Gastroesophageal sphincter (tissue), 4 donors: ENCODE results near the gene LDLRAD4. TPM values are rescaled to one million over a fixed set of nuclear protein-coding genes. Genes with fewer than 3 reads are reported as not detected.

Experiments used
- ATAC-seq: fragments of 150-250 bp; one replicate; pipeline ENCODE4 v1.9.1; 2016; ENCODE audit warnings: mild to moderate bottlenecking, moderate library complexity
- H3K27ac ChIP-seq, 4 donors: fragments of 200-600 bp; sonication (generic) in 3 of 4; 1 replicate in 3 of 4; 2 replicates in 1 of 4; pipeline ENCODE4 v1.5.1; 2016 to 2019
- H3K27me3 ChIP-seq: fragments of 200-600 bp; sonication (generic); one replicate; pipeline ENCODE4 v1.5.1; 2019
- H3K36me3 ChIP-seq, 2 donors: fragments of 200-600 bp; sonication (generic); one replicate each; pipeline ENCODE4 v1.5.1; 2019; ENCODE audit warnings: control low read depth in 1 of 2
- H3K4me1 ChIP-seq, 3 donors: fragments of 200-600 bp; sonication (generic); 1 replicate in 2 of 3; 2 replicates in 1 of 3; pipeline ENCODE4 v1.5.1; 2016 to 2019; ENCODE audit warnings: control low read depth in 2 of 3
- H3K4me3 ChIP-seq, 2 donors: fragments of 200-600 bp; sonication (generic); one replicate each; pipeline ENCODE4 v1.5.1; 2019; ENCODE audit warnings: mild to moderate bottlenecking in 1 of 2, moderate library complexity in 1 of 2
- H3K9me3 ChIP-seq, 3 donors: fragments of 200-600 bp; sonication (generic); one replicate each; pipeline ENCODE4 v1.5.1; 2017 to 2019; ENCODE audit warnings: control low read depth in 2 of 3
- EP300 ChIP-seq: sonication (generic); formaldehyde crosslinking; IDR thresholded peaks from one replicate; pipeline ENCODE4 v1.6.1; 2017; ENCODE audit warnings: antibody characterized with exemption, mild to moderate bottlenecking
- POLR2A ChIP-seq, 2 donors: fragments of 450-650 bp; IDR thresholded peaks; one replicate each; pipeline ENCODE4 v1.6.1; 2017; ENCODE audit warnings: antibody characterized with exemption in 2 of 2, mild to moderate bottlenecking in 2 of 2, moderate library complexity in 1 of 2
- POLR2AphosphoS5 ChIP-seq: sonication (generic); formaldehyde crosslinking; IDR thresholded peaks from one replicate; pipeline ENCODE4 v1.6.1; 2017; ENCODE audit warnings: antibody characterized with exemption
- WGBS, 2 donors: methylation state at CpG; one replicate each; pipeline ENCODE4 v1.1.5; 2018; ENCODE audit warnings: low coverage in 1 of 2; 5-methylcytosine and 5-hydroxymethylcytosine counted together
- total RNA-seq, 4 donors: library from RNA; depleted of rRNA; stranded (reverse); fragments of >200 nt; gene quantifications; one replicate each; pipeline ENCODE4 v1.1.0, GENCODE V29; 2016
- TF ChIP-seq, protein P1 (sequence below), 4 experiments: fragments of 200-600 bp in 2 of 4; fragments of 450-650 bp in 2 of 4; sonication (generic) in 1 of 4; IDR thresholded peaks; one replicate each; pipeline ENCODE4 v1.5.1; 2017 to 2019; ENCODE audit warnings: antibody characterized with exemption in 4 of 4, mild to moderate bottlenecking in 2 of 4, moderate library complexity in 2 of 4

LDLRAD4 gene
- total RNA-seq, 4 donors from 2014 or later, result 28.1 to 85.9 (median 55.2) TPM

DNA sequence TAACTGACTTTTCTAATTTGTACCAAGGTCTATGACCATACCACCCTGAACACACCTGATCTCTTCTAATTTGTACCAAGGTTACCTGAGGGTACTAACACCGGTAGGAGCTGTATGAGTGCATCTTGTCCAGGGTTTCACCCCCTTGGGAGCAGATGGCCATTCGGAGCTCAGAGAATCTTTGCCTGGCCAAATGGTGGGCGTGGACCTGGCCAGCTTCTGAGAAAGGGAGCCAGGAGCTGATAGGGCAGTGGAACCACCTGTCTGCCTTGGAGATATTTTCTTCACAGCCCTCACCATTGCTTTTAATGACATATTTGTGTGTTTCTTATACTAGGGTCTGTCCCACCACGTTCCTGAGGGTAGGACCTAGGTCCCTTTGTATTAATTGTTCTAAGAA lies 188.9 kb downstream of the LDLRAD4 start:
- Histone ChIP-seq H3K27me3 (no peaks in the 10 kb centered on the region), H3K36me3 (peaks cover 0 to 9% of the 10 kb centered on the region in 2 donors), H3K4me1 (no peaks in the 10 kb centered on the region), H3K27ac (no peak overlapping the region), H3K4me3 (no peak overlapping the region), H3K9me3 (peaks cover 0 to 3% (median 0%) of the 10 kb centered on the region in 3 donors)
- WGBS, 2 donors, result 87% methylated on average over 3 of the region's 4 CpGs; no CpG with 5 or more reads in 1 of the 2 donors
- no peak for ATAC-seq
- TF ChIP-seq, protein P1, sequence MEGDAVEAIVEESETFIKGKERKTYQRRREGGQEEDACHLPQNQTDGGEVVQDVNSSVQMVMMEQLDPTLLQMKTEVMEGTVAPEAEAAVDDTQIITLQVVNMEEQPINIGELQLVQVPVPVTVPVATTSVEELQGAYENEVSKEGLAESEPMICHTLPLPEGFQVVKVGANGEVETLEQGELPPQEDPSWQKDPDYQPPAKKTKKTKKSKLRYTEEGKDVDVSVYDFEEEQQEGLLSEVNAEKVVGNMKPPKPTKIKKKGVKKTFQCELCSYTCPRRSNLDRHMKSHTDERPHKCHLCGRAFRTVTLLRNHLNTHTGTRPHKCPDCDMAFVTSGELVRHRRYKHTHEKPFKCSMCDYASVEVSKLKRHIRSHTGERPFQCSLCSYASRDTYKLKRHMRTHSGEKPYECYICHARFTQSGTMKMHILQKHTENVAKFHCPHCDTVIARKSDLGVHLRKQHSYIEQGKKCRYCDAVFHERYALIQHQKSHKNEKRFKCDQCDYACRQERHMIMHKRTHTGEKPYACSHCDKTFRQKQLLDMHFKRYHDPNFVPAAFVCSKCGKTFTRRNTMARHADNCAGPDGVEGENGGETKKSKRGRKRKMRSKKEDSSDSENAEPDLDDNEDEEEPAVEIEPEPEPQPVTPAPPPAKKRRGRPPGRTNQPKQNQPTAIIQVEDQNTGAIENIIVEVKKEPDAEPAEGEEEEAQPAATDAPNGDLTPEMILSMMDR (IDR thresholded peaks at IDR 0.05), result no peak
- TF ChIP-seq EP300 (no peak), POLR2A (IDR thresholded peaks at IDR 0.05) (no peak), POLR2AphosphoS5 (no peak)

DNA sequence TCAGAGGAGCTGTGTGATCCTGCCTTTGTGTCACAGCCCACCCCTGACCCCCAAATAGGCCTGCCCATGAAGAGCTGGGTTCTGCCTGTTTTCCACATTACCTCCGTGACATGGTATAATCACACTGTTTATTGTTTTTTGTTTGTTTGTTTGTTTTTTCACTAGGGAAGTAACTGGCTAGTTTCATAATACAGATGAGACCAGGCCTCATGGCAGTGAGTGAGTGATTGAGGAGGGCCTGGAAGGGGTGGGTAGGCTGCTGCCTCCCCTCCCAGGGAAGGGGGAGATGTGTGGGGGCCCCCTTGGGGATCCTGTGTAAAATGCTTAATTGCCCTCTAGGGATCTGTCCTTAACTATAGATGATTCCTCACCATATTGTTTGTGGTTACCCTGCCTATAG lies 190.5 kb downstream of the LDLRAD4 start:
- no peak for ATAC-seq
- no peak overlapping the region for H3K4me3 ChIP-seq
- H3K36me3 ChIP-seq, result peaks cover 0 to 16% of the 10 kb centered on the region in 2 donors
- no peak overlapping the region for H3K27ac ChIP-seq
- peaks cover 0 to 3% (median 0%) of the 10 kb centered on the region in 3 donors for H3K9me3 ChIP-seq
- TF ChIP-seq POLR2AphosphoS5 (no peak), EP300 (no peak), POLR2A (IDR thresholded peaks at IDR 0.05) (no peak)
- TF ChIP-seq, protein P1 (IDR thresholded peaks at IDR 0.05), result no peak
- 100% methylated on average over 1 of the region's 1 CpG for WGBS, 2 donors
- no peaks in the 10 kb centered on the region for H3K27me3 ChIP-seq
- no peaks in the 10 kb centered on the region for H3K4me1 ChIP-seq

DNA sequence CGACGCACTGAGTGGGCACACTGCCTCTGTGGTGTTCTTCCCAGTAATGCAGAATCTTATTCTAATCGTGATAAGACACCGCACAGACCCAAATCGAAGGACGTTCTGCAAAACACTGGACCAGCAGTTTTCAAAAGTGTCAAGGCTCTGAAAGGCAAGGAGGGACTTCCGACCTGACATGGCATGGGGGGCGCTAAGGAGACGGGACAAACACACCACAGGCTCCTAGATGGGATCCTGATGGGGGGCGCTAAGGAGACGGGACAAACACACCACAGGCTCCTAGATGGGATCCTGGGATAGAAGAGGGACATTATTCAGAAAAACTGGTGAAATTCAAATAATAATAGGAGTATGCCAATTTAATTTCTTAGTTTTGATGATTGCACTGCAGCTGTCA lies 191.4 kb downstream of the LDLRAD4 start:
- Histone ChIP-seq H3K4me1 (peaks cover 0 to 6% (median 0%) of the 10 kb centered on the region in 3 donors), H3K36me3 (peaks cover 0 to 8% of the 10 kb centered on the region in 2 donors), H3K27ac (no peak overlapping the region), H3K27me3 (no peaks in the 10 kb centered on the region), H3K4me3 (no peak overlapping the region), H3K9me3 (peaks cover 0 to 3% (median 0%) of the 10 kb centered on the region in 3 donors)
- WGBS, 2 donors, result 89 to 90% methylated on average over 4 to 9 of the region's 11 CpGs
- no peak for ATAC-seq
- TF ChIP-seq POLR2A (IDR thresholded peaks at IDR 0.05) (no peak), EP300 (no peak), POLR2AphosphoS5 (no peak)
- TF ChIP-seq, protein P1 (IDR thresholded peaks at IDR 0.05), result no peak

DNA sequence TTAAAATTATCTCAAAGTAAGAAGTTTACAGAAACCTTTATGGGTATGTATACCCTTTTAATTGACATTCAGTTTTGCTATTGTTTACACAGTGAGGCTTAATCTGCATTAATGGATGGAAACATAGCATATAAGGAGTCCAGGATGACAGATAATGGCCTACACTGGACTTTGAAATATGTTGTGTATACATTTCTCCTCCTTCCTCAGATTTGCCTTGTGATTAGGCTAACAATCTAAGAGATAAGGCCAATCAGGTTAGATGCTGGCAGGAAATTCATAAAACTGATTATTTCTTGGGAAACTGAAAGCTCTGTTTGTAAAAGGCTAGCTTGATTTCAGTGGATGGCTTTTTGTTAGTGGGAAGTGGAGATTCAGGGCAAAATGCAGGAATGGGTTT lies 191.9 kb downstream of the LDLRAD4 start:
- peaks cover 0 to 8% of the 10 kb centered on the region in 2 donors for H3K36me3 ChIP-seq
- H3K4me1 ChIP-seq, result peaks cover 0 to 11% (median under 1%) of the 10 kb centered on the region in 3 donors
- H3K4me3 ChIP-seq, result no peak overlapping the region
- H3K9me3 ChIP-seq, result peaks cover 0 to 3% (median 0%) of the 10 kb centered on the region in 3 donors
- no peak for ATAC-seq
- H3K27ac ChIP-seq, result no peak overlapping the region
- no peaks in the 10 kb centered on the region for H3K27me3 ChIP-seq
- TF ChIP-seq EP300, result no peak
- TF ChIP-seq POLR2AphosphoS5, result no peak
- TF ChIP-seq, protein P1 (IDR thresholded peaks at IDR 0.05), result no peak
- no peak for TF ChIP-seq POLR2A (IDR thresholded peaks at IDR 0.05)

DNA sequence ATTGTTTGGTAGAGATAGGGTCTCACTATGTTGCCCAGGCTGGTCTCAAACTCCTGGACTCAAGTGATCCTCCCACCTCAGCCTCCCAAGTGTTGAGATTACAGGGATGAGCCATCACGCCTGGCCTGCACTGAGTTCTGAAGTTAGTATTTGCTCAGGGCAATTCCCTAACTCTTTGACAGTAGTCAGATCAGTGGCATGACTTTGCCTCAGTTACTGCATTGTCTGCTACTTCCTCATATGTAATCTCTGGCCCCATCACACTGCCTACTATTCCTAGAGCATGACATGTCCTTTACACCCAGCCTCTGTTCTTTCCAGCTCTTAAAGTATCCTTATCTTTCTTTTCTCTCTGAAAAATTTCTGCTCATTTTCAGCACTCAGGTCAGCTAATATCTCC lies 193.5 kb downstream of the LDLRAD4 start:
- no peak overlapping the region for H3K27ac ChIP-seq
- peaks cover 0 to 8% of the 10 kb centered on the region in 2 donors for H3K36me3 ChIP-seq
- peaks cover 0 to 26% (median 11%) of the 10 kb centered on the region in 3 donors for H3K4me1 ChIP-seq
- H3K4me3 ChIP-seq, result no peak overlapping the region
- ATAC-seq, result no peak
- peaks cover 0 to 3% (median 0%) of the 10 kb centered on the region in 3 donors for H3K9me3 ChIP-seq
- WGBS, 2 donors, result 100% methylated on average over 1 of the region's 1 CpG; no CpG with 5 or more reads in 1 of the 2 donors
- TF ChIP-seq EP300 (no peak), POLR2A (IDR thresholded peaks at IDR 0.05) (no peak), POLR2AphosphoS5 (no peak)
- TF ChIP-seq, protein P1 (IDR thresholded peaks at IDR 0.05), result no peak
- H3K27me3 ChIP-seq, result no peaks in the 10 kb centered on the region
